NB4 (cell line): Measurements from ENCODE around the gene LENEP.

Source experiments
- DNase-seq: peaks from one replicate; pipeline ENCODE4 v3.0.0; 2010; ENCODE audit warnings: low read depth
- H3K4me3 ChIP-seq: one replicate; pipeline ENCODE4 v1.5.1; 2011; ENCODE audit warnings: mild to moderate bottlenecking, low read depth, low read length, moderate library complexity
- CTCF ChIP-seq: IDR thresholded peaks from one replicate; pipeline ENCODE4 v1.5.1; 2012; ENCODE audit warnings: low read depth, low read length
- MAX ChIP-seq: IDR thresholded peaks from 2 replicates; pipeline ENCODE4 v1.6.1; 2011; ENCODE audit warnings: low read depth, low read length
- MYC ChIP-seq: IDR thresholded peaks from 2 replicates; pipeline ENCODE4 v1.6.1; 2011; ENCODE audit warnings: low read depth, low read length
- POLR2A ChIP-seq: IDR thresholded peaks from 2 replicates; pipeline ENCODE4 v1.6.1; 2011; ENCODE audit warnings: mild to moderate bottlenecking; ENCODE audit not compliant: insufficient read length; ENCODE audit errors: extremely low read depth

Gene LENEP

GRCh38 chr1:154962795-154963330 is 30.5 kb upstream of the LENEP start:
- DNase-seq: no peak
- H3K4me3 ChIP-seq: peak overlapping the region; percentile 78
- TF ChIP-seq MAX (no peak), MYC (no peak), POLR2A (no peak), CTCF (no peak)

GRCh38 chr1:154963643-154964042 is 29.7 kb upstream of the LENEP start:
- no peak for DNase-seq
- H3K4me3 ChIP-seq: no peak overlapping the region
- TF ChIP-seq MYC: no peak
- no peak for TF ChIP-seq CTCF
- TF ChIP-seq POLR2A: no peak

- DNase-seq: no peak
- TF ChIP-seq CTCF (no peak), MYC (no peak), MAX (no peak)
- H3K4me3 ChIP-seq: no peak overlapping the region
Observed at GRCh38 chr1:154964359-154964758, 29.0 kb upstream of the LENEP start.

- DNase-seq: no peak
- no peak overlapping the region for H3K4me3 ChIP-seq
- no peak for TF ChIP-seq MYC
- TF ChIP-seq POLR2A: no peak
- TF ChIP-seq MAX: no peak
- TF ChIP-seq CTCF: no peak
Observed at GRCh38 chr1:154966111-154966510, 27.3 kb upstream of the LENEP start.

GRCh38 chr1:154967331-154967950 is 25.9 kb upstream of the LENEP start:
- TF ChIP-seq MAX (no peak), CTCF (no peak), MYC (no peak)
- H3K4me3 ChIP-seq: no peak overlapping the region
- DNase-seq: no peak

- DNase-seq: no peak
- H3K4me3 ChIP-seq: no peak overlapping the region
- no peak for TF ChIP-seq POLR2A
Observed at GRCh38 chr1:154968731-154969130, 24.7 kb upstream of the LENEP start.
